Activated naive CD4-positive, alpha-beta T cell treated with Interleukin-2 at 50 U/mL for 16 hours (primary cell): ENCODE measurements around the gene BORCS6.
"Not testable (repeated sequence)": the region's sequence is repeated elsewhere in the genome, so short reads cannot be mapped to it uniquely, and the experiment has no call there.

Experiments
- DNase-seq: peaks from one replicate; pipeline ENCODE4 v3.0.0-alpha.2; 2020

The BORCS6 gene

GRCh38 chr17:8173056-8173870, 16.7 kb downstream of the BORCS6 start:
- peak; percentile 83 for DNase-seq

GRCh38 chr17:8170186-8170585, 19.8 kb downstream of the BORCS6 start:
- DNase-seq: not testable (repeated sequence)

- DNase-seq: no peak
Measured at GRCh38 chr17:8167526-8167925, 22.5 kb downstream of the BORCS6 start.

- DNase-seq: no peak
Measured at GRCh38 chr17:8166731-8167130, 23.2 kb downstream of the BORCS6 start.

GRCh38 chr17:8164815-8165131, 25.2 kb downstream of the BORCS6 start:
- DNase-seq: no peak

- peak; percentile 73 for DNase-seq
Measured at GRCh38 chr17:8163978-8164814, 25.8 kb downstream of the BORCS6 start.

- no peak for DNase-seq
Measured at GRCh38 chr17:8162997-8163977, 26.7 kb downstream of the BORCS6 start.

- peak; percentile 85 for DNase-seq
Measured at GRCh38 chr17:8162233-8162996, 27.6 kb downstream of the BORCS6 start, which contains the start of gene VAMP2. VAMP2 (minus strand) TSS chr17:8162948; CDS start chr17:8162879, 69 bp downstream.

GRCh38 chr17:8161289-8162232, 28.4 kb downstream of the BORCS6 start:
- DNase-seq: no peak

- DNase-seq: no peak
Measured at GRCh38 chr17:8160741-8161221, 29.2 kb downstream of the BORCS6 start.

GRCh38 chr17:8160224-8160577, 29.8 kb downstream of the BORCS6 start:
- DNase-seq: no peak

- no peak for DNase-seq
Measured at GRCh38 chr17:8159459-8160223, 30.3 kb downstream of the BORCS6 start.

GRCh38 chr17:8159032-8159400, 31.0 kb downstream of the BORCS6 start:
- DNase-seq: no peak

- DNase-seq: peak; percentile 89
Measured at GRCh38 chr17:8158267-8159031, 31.5 kb downstream of the BORCS6 start.

- DNase-seq: peak; percentile 100
Measured at GRCh38 chr17:8156246-8156992, 33.6 kb downstream of the BORCS6 start.

GRCh38 chr17:8155996-8156245, 34.1 kb downstream of the BORCS6 start:
- no peak for DNase-seq

- no peak for DNase-seq
Measured at GRCh38 chr17:8155231-8155995, 34.6 kb downstream of the BORCS6 start.

- no peak for DNase-seq
Measured at GRCh38 chr17:8154608-8155155, 35.3 kb downstream of the BORCS6 start.
